Endothelial cell of umbilical vein (primary cell): ENCODE results near the gene BID. TPM values are rescaled to one million over a fixed set of nuclear protein-coding genes. Genes with fewer than 3 reads are reported as not detected.

Experiments used
- BruUV-seq: library from RNA; stranded (reverse); fragments of 400-500 nt; replicated peaks from 2 replicates; lab custom pipeline; 2021; lab: Mats Ljungman, UMichigan
- CTCF ChIA-PET: fragments of 300-600, 350-600 bp; sonication (Branson Sonifier 250); formaldehyde crosslinking; loops from one replicate; lab custom pipeline; 2021; ENCODE audit warnings: antibody characterized with exemption, inconsistent platforms; lab: Charles Lee
- POLR2A ChIA-PET: fragments of 300-600, 350-600 bp; sonication (Branson Sonifier 250); formaldehyde crosslinking; loops from one replicate; lab custom pipeline; 2021; ENCODE audit warnings: antibody characterized with exemption, inconsistent platforms; lab: Charles Lee
- DNase-seq: peaks from one replicate; pipeline ENCODE4 v3.0.0-alpha.2; 2011; ENCODE audit warnings: low read depth, low spot score
- FAIRE-seq: peaks from 2 replicates; lab custom pipeline; 2011; peaks lifted over from hg19 to GRCh38; lab: Jason Lieb, UNC
- H2AFZ ChIP-seq: 2 replicates; pipeline ENCODE4 v1.6.0; 2012; ENCODE audit warnings: low read depth, low read length, control low read depth, inconsistent platforms
- H3K27ac ChIP-seq: 2 replicates; pipeline ENCODE4 v1.5.1; 2011; ENCODE audit warnings: low read depth, mild to moderate bottlenecking, control low read depth, low read length, moderate library complexity; ENCODE audit not compliant: insufficient read depth
- H3K27me3 ChIP-seq, 2 experiments: 2 replicates each; pipeline versions ENCODE4 v1.6.0 to v1.6.1; 2011; ENCODE audit warnings: low read length in 2 of 2, mixed read lengths in 1 of 2; ENCODE audit not compliant: control insufficient read depth in 2 of 2, insufficient read depth in 2 of 2
- H3K36me3 ChIP-seq, 2 experiments: 2 replicates in 1 of 2; 3 replicates in 1 of 2; pipeline ENCODE4 v1.5.1; 2011; ENCODE audit warnings: low read length in 2 of 2, mild to moderate bottlenecking in 1 of 2, moderate library complexity in 1 of 2; ENCODE audit not compliant: control insufficient read depth in 2 of 2, insufficient read depth in 2 of 2; ENCODE audit errors: extremely low read depth in 1 of 2
- H3K4me1 ChIP-seq: 3 replicates; pipeline ENCODE4 v1.5.1; 2011; ENCODE audit warnings: mild to moderate bottlenecking, low read length; ENCODE audit not compliant: control insufficient read depth, insufficient read depth; ENCODE audit errors: extremely low read depth
- H3K4me2 ChIP-seq: 2 replicates; pipeline ENCODE4 v1.6.1; 2011; ENCODE audit warnings: low read length, control low read depth, mixed read lengths; ENCODE audit not compliant: insufficient read depth
- H3K4me3 ChIP-seq, 3 experiments: fragments of 200-600 bp in 1 of 3; sonication (generic), shearing (Covaris generic) in 1 of 3; replicated peaks in 1 of 3; 2 replicates each; pipeline ENCODE4 v1.5.1; 2011 to 2016; ENCODE audit warnings: control low read depth in 3 of 3, low read length in 3 of 3, mild to moderate bottlenecking in 2 of 3, inconsistent platforms in 1 of 3, low read depth in 1 of 3, moderate library complexity in 1 of 3; ENCODE audit not compliant: insufficient read depth in 1 of 3
- H3K79me2 ChIP-seq: 2 replicates; pipeline ENCODE4 v1.6.0; 2012; ENCODE audit warnings: low read length, inconsistent platforms; ENCODE audit not compliant: control insufficient read depth, insufficient read depth
- H3K9ac ChIP-seq: replicated peaks from 2 replicates; pipeline ENCODE3; 2011; ENCODE audit warnings: low read length, control low read depth; ENCODE audit not compliant: insufficient read depth; ENCODE audit errors: extremely low read depth
- H3K9me1 ChIP-seq: replicated peaks from 3 replicates; pipeline ENCODE4 v1.6.0; 2011; ENCODE audit warnings: mild to moderate bottlenecking, low read length; ENCODE audit not compliant: control insufficient read depth, insufficient read depth; ENCODE audit errors: extremely low read depth
- H3K9me3 ChIP-seq: replicated peaks from 2 replicates; pipeline ENCODE4 v1.5.1; 2012; ENCODE audit warnings: low read length, inconsistent platforms; ENCODE audit not compliant: control insufficient read depth, insufficient read depth
- H4K20me1 ChIP-seq: replicated peaks from 2 replicates; pipeline ENCODE3; 2011; ENCODE audit warnings: mild to moderate bottlenecking, low read length; ENCODE audit not compliant: control insufficient read depth, insufficient read depth; ENCODE audit errors: extremely low read depth
- CTCF ChIP-seq, 2 donors: IDR thresholded peaks; 1 replicate in 1 of 2; 2 replicates in 1 of 2; pipeline ENCODE4 v1.5.1; 2011; ENCODE audit warnings: low read length in 2 of 2, mild to moderate bottlenecking in 2 of 2, moderate library complexity in 2 of 2, control low read depth in 1 of 2, inconsistent platforms in 1 of 2, low read depth in 1 of 2; ENCODE audit not compliant: insufficient read depth in 1 of 2; ENCODE audit errors: extremely low read depth in 1 of 2
- EZH2 ChIP-seq: IDR thresholded peaks from 2 replicates; pipeline ENCODE4 v1.6.1; 2012; ENCODE audit warnings: borderline replicate concordance, low read depth, mild to moderate bottlenecking, moderate library complexity, low read length, inconsistent platforms; ENCODE audit not compliant: severe bottlenecking
- FOS ChIP-seq: IDR thresholded peaks from 2 replicates; pipeline ENCODE4 v1.6.1; 2011; ENCODE audit warnings: mild to moderate bottlenecking, low read length, moderate library complexity, borderline replicate concordance; ENCODE audit not compliant: insufficient read depth
- GATA2 ChIP-seq: IDR thresholded peaks from 2 replicates; pipeline ENCODE4 v1.7.0; 2011; ENCODE audit warnings: low read depth, mild to moderate bottlenecking, moderate library complexity, mixed read lengths, low read length; ENCODE audit not compliant: insufficient read length, insufficient read depth
- JUN ChIP-seq: IDR thresholded peaks from 2 replicates; pipeline ENCODE4 v1.6.1; 2011; ENCODE audit warnings: borderline replicate concordance, low read depth; ENCODE audit not compliant: insufficient read length, insufficient read depth
- MYC ChIP-seq: IDR thresholded peaks from one replicate; pipeline ENCODE4 v1.6.1; 2011; ENCODE audit warnings: mild to moderate bottlenecking, low read depth, low read length
- POLR2A ChIP-seq: IDR thresholded peaks from 2 replicates; pipeline ENCODE4 v1.6.1; 2012; ENCODE audit warnings: low read depth, mild to moderate bottlenecking, control low read depth, low read length
- POLR2AphosphoS5 ChIP-seq: IDR thresholded peaks from 2 replicates; pipeline ENCODE4 v1.6.1; 2012; ENCODE audit warnings: low read depth, mild to moderate bottlenecking, control low read depth, low read length, moderate library complexity; ENCODE audit not compliant: insufficient read depth
- dilution Hi-C: fragments of 300-500 bp; cut with MboI; formaldehyde crosslinking; loops from one replicate; pipeline ENCODE4 v1.15.0; 2019; ENCODE audit warnings: low sequenced_read_pairs; ENCODE audit not compliant: extremely low pct_ligation_motif_present
- intact Hi-C: fragments of 100-400 bp; cut with micrococcal nuclease; formaldehyde crosslinking; loops from one replicate; pipeline ENCODE4 v1.10.0; 2022
- polyA plus RNA-seq, 4 experiments: library from polyadenylated mRNA; depleted of rRNA in 3 of 4; stranded (reverse) in 3 of 4; unstranded in 1 of 4; fragments of >200 nt; gene quantifications; 2 replicates each; pipeline versions ENCODE4 v1.2.1 to v1.2.3, GENCODE V29; 2011 to 2012; ENCODE audit warnings: missing spikeins in 1 of 4
- total RNA-seq: library from RNA; stranded (reverse); gene quantifications from 2 replicates; pipeline ENCODE4 v1.2.3, GENCODE V29; 2021
- TF ChIP-seq, protein P1 (sequence below): IDR thresholded peaks from 2 replicates; pipeline ENCODE4 v1.6.1; 2011; ENCODE audit not compliant: insufficient read depth, insufficient read length

Gene BID
- total and polyA plus RNA-seq, 2 donors (not counting 3 experiments of a cell fraction or from before 2014, with no cell fraction given) = 39.0 to 119 TPM

DNA sequence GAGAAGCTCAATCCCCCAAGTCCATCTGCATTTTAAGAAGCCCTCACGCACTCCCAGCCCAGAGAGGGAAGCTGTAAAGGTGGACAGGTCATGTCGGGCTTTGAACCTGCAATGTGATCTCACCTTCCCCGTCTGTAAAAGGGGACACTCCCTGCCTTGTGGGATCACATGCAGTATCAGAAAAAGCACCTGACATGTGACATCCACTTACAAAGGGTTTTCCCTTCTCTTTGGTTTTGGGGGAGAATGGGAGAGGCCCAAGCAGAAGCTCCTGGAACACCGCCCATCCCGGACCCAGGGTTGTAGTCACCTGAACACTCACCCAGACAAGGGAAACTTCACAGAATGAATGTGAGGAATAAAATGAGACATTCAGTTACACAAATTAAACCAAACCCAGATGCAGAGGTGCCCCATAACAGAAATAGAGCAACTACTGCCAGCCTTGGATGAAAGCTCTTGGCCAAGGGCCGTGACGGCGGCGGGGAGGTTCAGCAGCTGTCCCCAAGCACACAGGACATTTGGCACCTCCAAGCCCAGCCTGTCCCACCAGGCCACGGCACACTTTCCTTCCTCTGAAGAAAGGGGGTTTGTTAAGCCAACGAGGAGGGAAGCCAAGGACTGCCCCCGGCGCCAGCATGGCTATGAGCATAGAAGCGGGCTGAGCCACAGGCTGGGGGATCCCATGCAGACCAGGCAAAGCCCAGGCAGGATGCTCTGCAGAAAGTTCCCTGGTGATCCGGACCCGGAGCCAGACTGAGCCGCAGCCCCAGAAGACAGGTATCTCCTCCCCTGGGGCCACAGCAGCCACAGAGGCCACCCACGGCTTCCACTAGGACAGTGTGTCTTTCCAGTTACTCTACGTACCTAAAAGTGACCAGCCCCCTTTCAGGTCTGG lies 3.8 kb downstream of the BID start:
- Histone ChIP-seq H3K4me2 (no peak overlapping the region), H3K9ac (no peak overlapping the region), H3K79me2 (peaks cover 46% of the 10 kb centered on the region), H3K4me3 (no peak overlapping the region), H3K27me3 (no peaks in the 10 kb centered on the region), H4K20me1 (no peaks in the 10 kb centered on the region), H3K27ac (no peak overlapping the region), H2AFZ (no peak overlapping the region), H3K9me1 (no peaks in the 10 kb centered on the region), H3K4me1 (peaks cover 8% of the 10 kb centered on the region), H3K9me3 (no peaks in the 10 kb centered on the region), H3K36me3 (no peaks in the 10 kb centered on the region)
- FAIRE-seq (no peak), DNase-seq (no peak)
- no TSS peak for BruUV-seq
- POLR2A ChIA-PET = no interaction called here
- dilution Hi-C loops (no loop called here), intact Hi-C loops (loop anchor here (10.0 kb wide), 1 partner anchor 136 kb away; the partner anchor contains the start of gene BCL2L13)
- no peak for TF ChIP-seq GATA2
- TF ChIP-seq JUN = no peak
- no peak for TF ChIP-seq MYC
- TF ChIP-seq, protein P1, sequence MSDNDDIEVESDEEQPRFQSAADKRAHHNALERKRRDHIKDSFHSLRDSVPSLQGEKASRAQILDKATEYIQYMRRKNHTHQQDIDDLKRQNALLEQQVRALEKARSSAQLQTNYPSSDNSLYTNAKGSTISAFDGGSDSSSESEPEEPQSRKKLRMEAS = no peak
- no peak for TF ChIP-seq CTCF (IDR thresholded peaks at IDR 0.05; ENCODE audit: extremely low read depth in 1 of 2, insufficient read depth in 1 of 2, low read depth in 1 of 2, low read length in 2 of 2)
- no peak for TF ChIP-seq FOS
- TF ChIP-seq POLR2AphosphoS5 = no peak
- no peak for TF ChIP-seq EZH2
- no peak for TF ChIP-seq POLR2A
- CTCF ChIA-PET = interaction anchor here (1.4 to 1.5 kb wide), 3 partner anchors 11 to 306 kb away, joined by 3 to 6 read pairs (median 4); no protein-coding TSS in a partner anchor
